Omental fat pad (tissue), 4 donors: ENCODE data around the gene IFT122. TPM values are rescaled to one million over a fixed set of nuclear protein-coding genes. Genes with fewer than 3 reads are reported as not detected.

Source experiments
- ATAC-seq: fragments of 150-250 bp; one replicate; pipeline ENCODE4 v1.9.1; 2016; ENCODE audit warnings: mild to moderate bottlenecking, moderate library complexity; ENCODE audit not compliant: low FRiP score
- DNase-seq: peaks from one replicate; pipeline ENCODE4 v3.0.0-alpha.2; 2019; ENCODE audit warnings: low spot score
- total RNA-seq, 4 donors: library from RNA; depleted of rRNA; stranded (reverse); fragments of >200 nt; gene quantifications; one replicate each; pipeline ENCODE4 v1.1.0, GENCODE V29; 2016
- TF ChIP-seq, protein P1 (sequence below), 3 donors: fragments of 450-650 bp; IDR thresholded peaks; one replicate each; pipeline ENCODE4 v1.5.1; 2016 to 2017; ENCODE audit warnings: antibody characterized with exemption in 3 of 3, mild to moderate bottlenecking in 3 of 3, moderate library complexity in 2 of 3

The IFT122 gene
- total RNA-seq, 4 donors from 2014 or later, result 19.6 to 62.9 (median 28.2) TPM

DNA sequence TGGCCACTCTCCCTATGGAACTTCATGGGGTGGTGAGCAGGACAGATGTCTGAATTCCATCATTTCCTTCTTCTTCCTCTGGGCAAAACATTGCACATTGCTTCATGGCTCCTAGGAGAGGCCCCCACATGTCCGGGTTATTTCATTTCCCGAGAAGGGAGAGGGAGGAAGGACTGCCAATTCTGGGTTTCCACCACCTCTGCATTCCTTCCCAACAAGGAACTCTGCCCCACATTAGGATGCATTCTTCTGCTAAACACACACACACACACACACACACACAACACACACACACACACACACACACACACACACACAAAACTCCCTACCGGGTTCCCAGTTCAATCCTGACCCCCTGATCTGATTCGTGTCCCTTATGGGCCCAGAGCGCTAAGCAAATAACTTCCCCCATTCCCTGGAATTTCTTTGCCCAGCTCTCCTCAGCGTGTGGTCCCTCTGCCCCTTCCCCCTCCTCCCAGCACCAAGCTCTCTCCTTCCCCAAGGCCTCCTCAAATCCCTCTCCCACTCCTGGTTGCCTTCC is 90.3 kb downstream of the IFT122 start:
- no peak for DNase-seq
- ATAC-seq, result no peak
- TF ChIP-seq, protein P1, sequence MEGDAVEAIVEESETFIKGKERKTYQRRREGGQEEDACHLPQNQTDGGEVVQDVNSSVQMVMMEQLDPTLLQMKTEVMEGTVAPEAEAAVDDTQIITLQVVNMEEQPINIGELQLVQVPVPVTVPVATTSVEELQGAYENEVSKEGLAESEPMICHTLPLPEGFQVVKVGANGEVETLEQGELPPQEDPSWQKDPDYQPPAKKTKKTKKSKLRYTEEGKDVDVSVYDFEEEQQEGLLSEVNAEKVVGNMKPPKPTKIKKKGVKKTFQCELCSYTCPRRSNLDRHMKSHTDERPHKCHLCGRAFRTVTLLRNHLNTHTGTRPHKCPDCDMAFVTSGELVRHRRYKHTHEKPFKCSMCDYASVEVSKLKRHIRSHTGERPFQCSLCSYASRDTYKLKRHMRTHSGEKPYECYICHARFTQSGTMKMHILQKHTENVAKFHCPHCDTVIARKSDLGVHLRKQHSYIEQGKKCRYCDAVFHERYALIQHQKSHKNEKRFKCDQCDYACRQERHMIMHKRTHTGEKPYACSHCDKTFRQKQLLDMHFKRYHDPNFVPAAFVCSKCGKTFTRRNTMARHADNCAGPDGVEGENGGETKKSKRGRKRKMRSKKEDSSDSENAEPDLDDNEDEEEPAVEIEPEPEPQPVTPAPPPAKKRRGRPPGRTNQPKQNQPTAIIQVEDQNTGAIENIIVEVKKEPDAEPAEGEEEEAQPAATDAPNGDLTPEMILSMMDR (IDR thresholded peaks at IDR 0.05), result no peak

- ATAC-seq (no peak), DNase-seq (no peak)
- TF ChIP-seq, protein P1 (IDR thresholded peaks at IDR 0.05), result no peak
These were observed 90.8 kb downstream of the IFT122 start for GRCh38 chr3:129530821-129531220.

GRCh38 chr3:129531699-129532098 is 91.7 kb downstream of the IFT122 start:
- ATAC-seq (no peak), DNase-seq (no peak)
- TF ChIP-seq, protein P1 (IDR thresholded peaks at IDR 0.05), result no peak

DNA sequence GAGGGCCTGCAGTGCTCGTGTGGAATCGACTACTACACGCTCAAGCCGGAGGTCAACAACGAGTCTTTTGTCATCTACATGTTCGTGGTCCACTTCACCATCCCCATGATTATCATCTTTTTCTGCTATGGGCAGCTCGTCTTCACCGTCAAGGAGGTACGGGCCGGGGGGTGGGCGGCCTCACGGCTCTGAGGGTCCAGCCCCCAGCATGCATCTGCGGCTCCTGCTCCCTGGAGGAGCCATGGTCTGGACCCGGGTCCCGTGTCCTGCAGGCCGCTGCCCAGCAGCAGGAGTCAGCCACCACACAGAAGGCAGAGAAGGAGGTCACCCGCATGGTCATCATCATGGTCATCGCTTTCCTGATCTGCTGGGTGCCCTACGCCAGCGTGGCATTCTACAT is 92.2 kb downstream of the IFT122 start:
- ATAC-seq (no peak), DNase-seq (no peak)
- TF ChIP-seq, protein P1 (IDR thresholded peaks at IDR 0.05), result no peak

DNA sequence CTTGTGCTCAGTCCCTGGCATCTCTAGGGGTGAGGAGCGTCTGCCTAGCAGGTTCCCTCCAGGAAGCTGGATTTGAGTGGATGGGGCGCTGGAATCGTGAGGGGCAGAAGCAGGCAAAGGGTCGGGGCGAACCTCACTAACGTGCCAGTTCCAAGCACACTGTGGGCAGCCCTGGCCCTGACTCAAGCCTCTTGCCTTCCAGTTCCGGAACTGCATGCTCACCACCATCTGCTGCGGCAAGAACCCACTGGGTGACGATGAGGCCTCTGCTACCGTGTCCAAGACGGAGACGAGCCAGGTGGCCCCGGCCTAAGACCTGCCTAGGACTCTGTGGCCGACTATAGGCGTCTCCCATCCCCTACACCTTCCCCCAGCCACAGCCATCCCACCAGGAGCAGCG is 93.4 kb downstream of the IFT122 start:
- DNase-seq (no peak), ATAC-seq (no peak)
- TF ChIP-seq, protein P1 (IDR thresholded peaks at IDR 0.05), result no peak

DNA sequence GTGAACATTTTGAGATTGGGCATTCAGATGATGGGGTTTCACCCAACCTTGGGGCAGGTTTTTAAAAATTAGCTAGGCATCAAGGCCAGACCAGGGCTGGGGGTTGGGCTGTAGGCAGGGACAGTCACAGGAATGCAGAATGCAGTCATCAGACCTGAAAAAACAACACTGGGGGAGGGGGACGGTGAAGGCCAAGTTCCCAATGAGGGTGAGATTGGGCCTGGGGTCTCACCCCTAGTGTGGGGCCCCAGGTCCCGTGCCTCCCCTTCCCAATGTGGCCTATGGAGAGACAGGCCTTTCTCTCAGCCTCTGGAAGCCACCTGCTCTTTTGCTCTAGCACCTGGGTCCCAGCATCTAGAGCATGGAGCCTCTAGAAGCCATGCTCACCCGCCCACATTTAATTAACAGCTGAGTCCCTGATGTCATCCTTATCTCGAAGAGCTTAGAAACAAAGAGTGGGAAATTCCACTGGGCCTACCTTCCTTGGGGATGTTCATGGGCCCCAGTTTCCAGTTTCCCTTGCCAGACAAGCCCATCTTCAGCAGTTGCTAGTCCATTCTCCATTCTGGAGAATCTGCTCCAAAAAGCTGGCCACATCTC is 94.5 kb downstream of the IFT122 start:
- DNase-seq (no peak), ATAC-seq (no peak)
- TF ChIP-seq, protein P1 (IDR thresholded peaks at IDR 0.05), result no peak

- DNase-seq (no peak), ATAC-seq (no peak)
- TF ChIP-seq, protein P1 (IDR thresholded peaks at IDR 0.05), result no peak
These were observed 95.1 kb downstream of the IFT122 start for GRCh38 chr3:129535075-129535474.
